Glomerular visceral epithelial cell (primary cell): ENCODE results near the gene PHKG2.
A peak's percentile ranks its signal among the peaks of the same experiment; 100 is the strongest.

Experiments
- DNase-seq: peaks from one replicate; pipeline ENCODE4 v3.0.0-alpha.2; 2016; ENCODE audit errors: extremely low spot score

The PHKG2 gene

DNA sequence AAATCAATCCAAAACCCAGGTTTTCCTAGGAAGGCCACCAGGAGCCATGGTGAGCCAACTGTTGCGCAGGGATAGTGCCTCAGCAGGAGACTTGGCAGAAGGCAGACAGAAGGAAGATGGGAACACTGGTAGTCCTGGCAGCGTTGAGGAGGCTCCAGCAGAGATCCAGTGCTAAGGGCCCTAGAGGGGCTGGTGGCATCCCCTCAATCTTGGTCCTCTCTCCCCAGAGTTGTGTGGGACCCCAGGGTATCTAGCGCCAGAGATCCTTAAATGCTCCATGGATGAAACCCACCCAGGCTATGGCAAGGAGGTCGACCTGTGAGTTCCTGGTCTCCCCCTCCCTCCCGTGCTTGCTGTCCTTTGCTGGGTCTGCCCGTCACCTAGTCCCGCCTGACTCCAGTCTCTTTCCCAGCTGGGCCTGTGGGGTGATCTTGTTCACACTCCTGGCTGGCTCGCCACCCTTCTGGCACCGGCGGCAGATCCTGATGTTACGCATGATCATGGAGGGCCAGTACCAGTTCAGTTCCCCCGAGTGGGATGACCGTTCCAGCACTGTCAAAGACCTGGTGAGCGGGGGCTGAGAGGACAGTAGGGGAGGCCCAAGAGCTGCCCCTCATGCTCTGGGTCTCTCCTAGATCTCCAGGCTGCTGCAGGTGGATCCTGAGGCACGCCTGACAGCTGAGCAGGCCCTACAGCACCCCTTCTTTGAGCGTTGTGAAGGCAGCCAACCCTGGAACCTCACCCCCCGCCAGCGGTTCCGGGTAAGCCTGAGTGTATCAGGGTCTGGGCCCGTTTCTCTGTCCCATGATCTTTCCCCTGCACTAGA is 7.9 kb downstream of the PHKG2 start:
- no peak for DNase-seq

DNA sequence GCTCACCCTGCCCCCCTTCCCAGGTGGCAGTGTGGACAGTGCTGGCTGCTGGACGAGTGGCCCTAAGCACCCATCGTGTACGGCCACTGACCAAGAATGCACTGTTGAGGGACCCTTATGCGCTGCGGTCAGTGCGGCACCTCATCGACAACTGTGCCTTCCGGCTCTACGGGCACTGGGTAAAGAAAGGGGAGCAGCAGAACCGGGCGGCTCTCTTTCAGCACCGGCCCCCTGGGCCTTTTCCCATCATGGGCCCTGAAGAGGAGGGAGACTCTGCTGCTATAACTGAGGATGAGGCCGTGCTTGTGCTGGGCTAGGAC is 8.5 kb downstream of the PHKG2 start:
- no peak for DNase-seq

- DNase-seq, result no peak
These were observed 9.1 kb downstream of the PHKG2 start for GRCh38 chr16:30757316-30757715.

DNA sequence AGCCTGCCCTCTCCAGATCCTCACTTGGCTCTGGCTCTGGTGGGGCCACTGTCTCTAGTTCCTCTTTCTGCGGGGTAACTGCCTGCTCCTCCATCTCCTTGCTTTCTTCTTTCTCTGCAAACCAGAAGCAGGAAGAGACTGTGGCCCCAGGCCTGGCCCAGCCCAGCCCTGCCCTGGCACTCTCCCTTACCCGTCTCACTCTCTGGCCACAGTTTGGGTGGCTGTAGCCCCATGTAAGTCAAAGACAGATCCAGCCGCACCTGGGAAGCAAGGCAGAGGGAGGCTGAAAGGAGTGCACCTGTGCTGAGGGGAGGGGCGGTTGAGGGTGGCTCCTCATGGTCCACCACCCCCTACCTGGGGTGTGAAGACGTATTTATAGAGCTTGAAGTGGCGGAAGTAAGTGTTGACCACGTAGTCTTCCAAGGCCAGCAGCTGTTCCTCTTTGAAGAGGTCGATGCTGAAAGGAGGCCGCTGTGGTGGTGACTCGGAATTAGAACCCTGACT is 10.8 kb downstream of the PHKG2 start:
- no peak for DNase-seq

- DNase-seq, result no peak
These were observed 11.9 kb downstream of the PHKG2 start for GRCh38 chr16:30760001-30760559.

DNA sequence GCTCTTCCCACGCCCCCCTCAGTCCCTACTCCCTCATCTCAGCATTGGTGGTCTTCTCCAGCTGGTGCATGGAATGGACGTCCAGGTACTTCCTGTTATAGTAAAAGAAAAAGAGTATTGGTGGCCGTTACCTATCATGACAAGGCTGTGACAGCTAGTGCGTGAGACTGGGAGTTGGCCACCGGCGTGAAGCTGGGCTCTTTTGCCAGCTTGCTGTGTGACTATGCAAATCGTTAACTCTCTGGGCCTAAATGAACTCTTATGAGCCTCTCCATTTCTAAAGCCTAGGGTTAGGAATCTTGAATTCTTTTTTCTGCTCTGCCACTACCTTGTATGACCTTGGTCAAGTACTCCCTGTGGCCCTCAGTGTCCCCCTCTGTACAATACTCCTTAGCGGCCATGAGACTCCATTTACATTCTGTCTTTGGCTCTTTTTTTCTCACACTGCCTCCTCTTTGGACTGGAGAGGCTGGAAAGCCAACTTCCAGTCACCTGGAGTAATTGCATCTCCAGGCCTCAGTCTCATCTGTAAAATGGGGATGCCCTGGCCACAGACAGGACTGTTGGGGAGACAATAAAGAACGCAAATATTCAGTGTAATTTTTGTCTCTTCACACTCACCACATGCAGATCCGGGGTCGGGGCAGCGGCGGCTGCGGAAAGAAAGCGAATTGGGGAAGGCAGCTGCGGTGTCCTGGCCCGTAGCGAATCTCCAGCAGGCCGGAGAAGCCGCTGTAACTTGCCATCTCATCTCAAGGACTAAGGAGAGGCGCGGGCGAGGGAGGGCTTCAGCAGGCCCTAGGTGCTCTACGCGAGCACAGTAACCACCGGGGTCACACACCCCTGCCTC is 12.6 kb downstream of the PHKG2 start:
- no peak for DNase-seq

GRCh38 chr16:30761427-30761927 is 13.3 kb downstream of the PHKG2 start:
- peak; percentile 45 for DNase-seq

DNA sequence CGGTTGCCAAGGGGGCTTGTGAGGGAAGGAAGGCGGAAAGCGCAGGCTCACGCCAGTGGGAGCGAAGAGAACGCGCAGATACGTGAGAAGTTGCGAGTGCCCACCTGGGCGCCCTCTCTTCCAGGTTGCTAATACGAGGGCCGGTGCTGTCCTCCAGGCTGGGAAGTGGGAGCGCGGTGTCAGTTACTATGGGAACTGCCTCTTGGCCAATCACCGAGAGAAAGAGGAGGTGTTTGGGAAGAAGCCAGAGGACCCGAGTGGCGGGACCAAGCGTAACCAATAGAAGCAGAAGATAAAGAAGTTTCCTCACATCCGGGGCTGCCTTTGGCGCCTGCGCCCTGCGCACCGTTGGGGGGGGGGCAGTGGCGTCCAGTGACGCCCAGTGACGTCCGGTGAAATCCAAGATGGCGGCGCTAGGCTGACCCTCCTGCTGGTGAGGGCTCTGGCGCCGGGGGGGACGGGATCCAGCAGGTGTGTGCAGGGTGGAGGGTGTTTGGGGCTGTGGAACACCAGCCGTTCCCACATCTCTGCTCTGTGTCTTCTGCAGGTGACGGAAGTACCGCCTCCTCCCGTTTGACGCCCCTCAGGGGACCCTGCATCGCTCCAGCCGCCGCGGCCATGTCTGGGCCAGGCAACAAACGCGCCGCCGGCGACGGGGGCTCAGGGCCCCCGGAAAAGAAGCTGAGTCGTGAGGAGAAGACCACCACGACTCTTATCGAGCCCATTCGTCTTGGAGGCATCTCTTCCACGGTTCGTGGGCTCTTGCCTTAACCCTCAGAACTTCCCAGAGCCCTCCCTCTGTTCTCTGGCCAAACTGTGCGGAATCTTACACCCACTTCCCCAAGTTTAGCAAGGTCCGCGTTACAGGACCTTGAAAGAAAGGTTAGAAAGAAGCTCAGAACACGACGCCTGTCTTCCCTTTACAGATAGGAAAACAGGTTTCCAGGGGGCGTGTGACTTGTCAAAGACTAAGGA is 14.0 kb downstream of the PHKG2 start, which contains the start of the genes CFAP119 and RNF40:
Gene CFAP119, minus strand, starts transcription at position 135 of the 975 bp plus-strand sequence. CDS start 314 bp downstream, outside the sequence.
Gene RNF40, plus strand, starts transcription at position 395 of the 975 bp plus-strand sequence. Its CDS starts 224 bp downstream, at position 619.
- DNase-seq, result peak; percentile 97

DNA sequence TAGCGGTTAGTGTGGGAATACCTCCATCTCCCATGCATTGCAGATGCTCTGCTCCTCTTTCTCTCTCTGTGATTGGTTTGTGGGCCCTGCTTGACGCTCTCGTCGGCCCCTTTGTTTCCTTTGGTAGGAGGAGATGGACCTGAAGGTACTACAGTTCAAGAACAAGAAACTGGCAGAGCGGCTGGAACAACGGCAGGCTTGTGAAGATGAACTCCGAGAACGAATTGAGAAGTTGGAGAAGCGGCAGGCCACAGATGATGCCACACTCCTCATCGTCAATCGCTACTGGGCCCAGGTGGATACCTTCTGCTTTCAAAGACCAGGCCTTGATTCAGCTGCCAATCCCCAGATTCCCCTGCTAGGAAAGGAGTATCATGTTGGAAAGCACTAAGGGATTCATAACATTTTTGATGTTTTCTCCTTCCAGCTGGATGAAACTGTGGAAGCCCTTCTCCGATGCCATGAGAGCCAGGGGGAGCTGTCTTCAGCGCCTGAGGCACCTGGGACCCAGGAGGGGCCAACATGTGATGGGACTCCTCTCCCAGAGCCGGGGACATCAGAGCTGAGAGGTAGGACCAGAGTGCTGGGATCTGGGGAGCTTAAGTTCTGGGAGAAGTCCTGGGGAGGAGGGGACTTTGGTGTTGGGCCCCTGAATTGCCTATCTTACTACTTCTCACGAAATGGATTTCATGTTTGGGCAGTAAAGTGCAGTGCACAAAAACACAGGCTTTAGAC is 14.9 kb downstream of the PHKG2 start:
- DNase-seq, result no peak

GRCh38 chr16:30764086-30764485 is 15.9 kb downstream of the PHKG2 start:
- no peak for DNase-seq

DNA sequence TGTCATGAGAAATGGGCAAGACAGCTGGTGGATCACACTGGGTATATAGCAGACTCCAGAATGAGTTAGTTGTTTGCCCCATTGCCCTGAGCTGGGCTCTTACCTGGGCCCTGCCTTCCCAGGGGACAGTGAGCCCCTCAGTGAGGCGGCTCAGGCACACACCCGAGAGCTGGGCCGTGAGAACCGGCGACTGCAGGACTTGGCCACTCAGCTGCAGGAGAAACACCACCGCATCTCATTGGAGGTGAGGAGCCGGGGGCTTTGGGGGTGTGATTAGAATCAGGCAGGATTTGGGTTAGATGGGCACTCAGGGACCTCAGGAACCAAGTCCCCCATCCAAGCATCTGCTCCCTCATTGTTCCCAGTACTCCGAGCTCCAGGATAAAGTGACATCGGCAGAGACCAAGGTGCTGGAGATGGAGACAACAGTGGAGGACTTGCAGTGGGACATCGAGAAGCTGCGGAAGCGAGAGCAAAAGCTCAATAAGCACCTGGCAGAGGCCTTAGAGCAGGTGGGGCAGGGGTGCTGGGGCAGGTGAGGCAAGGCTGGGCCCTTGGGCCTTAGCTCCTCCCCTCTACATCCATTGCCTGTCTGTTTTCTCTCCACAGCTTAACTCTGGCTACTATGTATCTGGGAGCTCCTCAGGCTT is 16.7 kb downstream of the PHKG2 start:
- DNase-seq, result no peak

- DNase-seq, result no peak
These were observed 18.1 kb downstream of the PHKG2 start for GRCh38 chr16:30766206-30766932.

GRCh38 chr16:30766933-30767284 is 18.7 kb downstream of the PHKG2 start:
- DNase-seq, result no peak

DNA sequence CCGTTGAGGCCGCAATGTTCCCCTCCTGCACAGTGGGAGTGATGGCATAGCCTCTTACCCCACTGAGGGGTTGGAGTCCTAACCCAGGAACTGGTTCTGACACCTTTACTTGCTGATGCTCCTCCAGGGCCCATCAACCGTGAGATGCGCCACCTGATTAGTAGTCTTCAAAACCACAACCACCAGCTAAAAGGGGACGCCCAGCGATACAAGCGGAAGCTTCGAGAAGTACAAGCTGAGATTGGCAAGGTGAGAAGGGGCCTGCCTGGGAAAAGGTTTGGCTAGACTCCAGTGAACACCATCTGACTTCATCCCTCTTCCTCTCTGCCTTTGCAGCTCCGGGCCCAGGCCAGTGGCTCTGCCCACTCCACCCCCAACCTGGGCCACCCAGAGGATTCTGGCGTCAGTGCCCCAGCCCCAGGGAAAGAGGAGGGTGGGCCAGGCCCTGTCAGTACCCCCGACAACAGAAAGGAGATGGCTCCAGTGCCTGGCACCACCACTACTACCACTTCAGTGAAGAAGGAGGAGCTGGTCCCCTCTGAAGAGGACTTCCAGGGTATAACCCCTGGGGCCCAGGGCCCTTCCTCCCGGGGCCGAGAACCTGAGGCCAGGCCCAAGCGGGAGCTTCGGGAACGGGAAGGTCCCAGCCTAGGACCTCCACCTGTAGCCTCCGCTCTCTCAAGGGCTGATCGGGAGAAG is 19.7 kb downstream of the PHKG2 start:
- no peak for DNase-seq

DNA sequence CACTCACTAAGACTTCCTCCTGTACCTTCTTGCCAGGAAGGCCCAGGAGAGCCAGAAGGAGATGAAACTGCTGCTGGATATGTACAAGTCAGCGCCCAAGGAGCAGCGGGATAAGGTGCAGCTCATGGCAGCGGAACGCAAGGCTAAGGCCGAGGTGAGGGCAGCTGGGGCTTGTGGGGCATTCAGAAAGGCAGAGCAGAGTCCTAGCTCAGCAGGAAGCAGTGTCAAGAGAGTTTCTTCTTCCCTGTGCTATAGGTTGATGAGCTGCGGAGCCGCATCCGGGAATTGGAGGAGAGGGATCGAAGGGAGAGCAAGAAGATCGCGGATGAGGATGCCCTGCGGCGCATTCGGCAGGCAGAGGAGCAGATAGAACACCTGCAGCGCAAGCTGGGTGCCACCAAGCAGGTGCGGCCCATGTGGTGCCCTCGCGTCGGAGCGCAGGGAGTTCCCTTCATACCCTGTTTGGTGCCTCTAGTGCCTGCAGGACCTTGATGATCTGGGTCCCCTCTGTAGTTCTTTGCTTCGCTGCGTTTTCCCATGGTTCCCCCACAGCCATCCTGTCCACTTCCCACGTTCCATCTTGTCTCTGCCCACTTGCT is 20.5 kb downstream of the PHKG2 start:
- no peak for DNase-seq

DNA sequence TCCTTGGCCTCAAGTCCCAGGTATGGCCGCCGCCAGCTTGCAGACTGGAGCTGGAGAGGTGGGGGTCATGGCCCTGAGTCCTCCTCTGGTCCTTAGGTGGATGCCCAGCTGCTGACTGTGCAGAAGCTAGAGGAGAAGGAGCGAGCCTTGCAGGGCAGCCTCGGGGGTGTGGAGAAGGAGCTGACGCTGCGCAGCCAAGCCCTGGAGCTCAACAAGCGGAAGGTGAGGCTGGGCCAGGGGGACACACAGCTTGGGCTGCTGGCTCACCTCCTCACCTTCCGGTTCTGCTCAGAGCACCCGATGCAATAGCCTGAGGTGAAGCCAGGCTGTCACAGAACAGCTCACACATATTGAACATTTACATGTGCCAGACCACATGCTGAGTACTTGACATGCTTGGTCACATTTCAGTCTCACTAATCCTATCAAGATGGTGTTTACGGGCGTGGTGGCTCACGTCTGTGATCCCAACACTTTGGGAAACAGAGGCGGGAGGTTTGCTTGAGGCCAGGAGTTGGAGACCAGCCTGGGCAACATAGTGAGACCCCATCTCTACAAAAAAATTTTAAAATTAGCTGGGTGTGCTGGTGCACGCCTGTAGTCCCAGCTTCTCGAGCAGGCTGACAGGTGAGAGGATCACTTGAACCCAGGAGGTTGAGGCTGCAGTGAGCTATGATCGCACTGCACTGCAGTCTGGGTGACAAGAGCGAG is 21.3 kb downstream of the PHKG2 start:
- no peak for DNase-seq

DNA sequence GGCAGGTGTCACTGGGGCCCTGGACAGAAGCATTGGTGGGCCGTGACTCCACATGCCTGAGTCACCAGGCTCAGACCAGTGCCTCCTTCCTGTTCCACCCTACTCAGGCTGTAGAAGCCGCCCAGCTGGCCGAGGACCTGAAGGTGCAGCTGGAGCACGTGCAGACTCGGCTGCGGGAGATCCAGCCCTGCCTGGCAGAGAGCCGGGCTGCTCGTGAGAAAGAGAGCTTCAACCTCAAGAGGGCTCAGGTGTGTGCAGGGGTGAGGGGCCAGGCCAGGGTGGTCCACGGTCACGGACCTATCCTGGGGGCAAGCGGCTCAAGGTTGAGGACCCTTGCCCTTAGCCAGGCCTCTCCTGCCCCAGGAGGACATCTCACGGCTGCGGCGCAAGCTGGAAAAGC is 23.5 kb downstream of the PHKG2 start:
- no peak for DNase-seq
